Ramos (cell line): Measurements from ENCODE around the gene FOXJ1.

Experiments
- in situ Hi-C: fragments of 300-500 bp; cut with MboI; formaldehyde crosslinking; loops from one replicate; pipeline ENCODE4 v1.14.3; 2022; ENCODE audit warnings: low sequenced_read_pairs; ENCODE audit not compliant: unreplicated experiment

Gene FOXJ1

DNA sequence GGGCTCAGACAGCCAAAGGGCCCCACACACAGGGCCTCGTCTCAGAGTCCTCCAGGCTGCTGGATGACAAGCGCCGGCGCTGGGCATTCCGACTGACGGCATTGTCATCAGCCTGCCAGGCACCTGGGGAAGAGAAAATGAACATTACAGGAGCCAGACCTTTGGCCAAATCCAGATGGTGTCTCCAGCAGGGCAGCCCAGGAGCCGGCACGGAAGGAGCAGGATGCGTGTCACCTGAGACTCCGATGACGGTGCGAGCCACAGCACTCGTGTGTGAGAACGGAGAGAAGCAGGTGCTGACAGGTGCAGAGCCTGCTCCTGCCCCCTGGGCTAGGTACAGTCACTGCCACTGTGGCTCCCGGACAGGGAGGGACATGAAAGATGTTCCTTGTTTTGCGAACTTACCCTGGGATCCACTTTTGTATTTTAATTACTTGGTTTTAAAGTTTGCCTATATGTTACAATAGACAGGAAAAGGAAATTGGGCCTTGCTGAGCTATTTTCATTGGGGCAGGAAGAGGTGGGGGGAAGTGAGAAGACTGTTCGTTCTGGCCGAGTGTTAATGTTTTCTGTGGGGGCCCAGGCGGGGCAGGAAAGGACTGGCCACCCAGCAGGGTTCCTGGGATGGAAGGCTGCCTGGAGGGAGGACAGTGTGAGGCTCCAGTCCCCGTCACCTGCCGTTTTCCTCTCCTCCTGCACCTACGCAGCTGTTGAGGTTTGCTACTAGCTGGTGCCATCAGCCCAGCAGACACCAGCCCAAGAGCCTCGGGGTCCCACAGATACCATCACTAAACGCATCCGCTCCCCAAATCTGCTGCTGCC lies 4.4 kb upstream of the FOXJ1 start:
- in situ Hi-C loops = no loop called here

GRCh38 chr17:76142585-76143041 lies 1.6 kb upstream of the FOXJ1 start:
- in situ Hi-C loops = no loop called here

GRCh38 chr17:76142039-76142584 lies 1.1 kb upstream of the FOXJ1 start:
- in situ Hi-C loops = no loop called here

DNA sequence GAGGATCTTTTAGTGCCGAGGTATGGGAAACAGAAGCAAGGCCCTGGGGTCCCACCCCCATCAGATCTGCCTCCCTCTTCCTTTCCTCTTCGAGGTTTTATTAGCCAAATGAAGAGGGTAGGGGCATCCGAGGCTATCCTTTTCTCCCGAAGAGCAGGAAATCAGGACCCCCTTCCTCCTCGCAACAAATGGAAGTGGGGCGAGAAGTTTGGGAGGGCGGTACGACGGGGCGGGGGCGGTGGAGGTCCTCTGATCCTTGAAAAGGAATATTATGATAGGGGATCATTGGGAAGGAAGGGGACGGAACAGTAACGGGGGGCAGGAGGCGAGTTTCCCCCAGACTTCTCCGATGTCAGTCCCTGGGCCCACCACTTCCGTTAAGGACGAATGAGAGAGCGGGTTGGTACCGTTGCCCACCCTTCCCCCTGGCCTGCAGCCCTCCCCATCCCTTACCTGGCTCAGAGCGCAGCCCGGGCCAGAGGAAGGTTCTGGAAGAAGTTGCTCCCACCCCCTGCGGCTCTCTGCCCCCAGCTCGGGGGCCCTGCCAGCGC lies 309 bp downstream of the FOXJ1 start:
- in situ Hi-C loops = no loop called here

DNA sequence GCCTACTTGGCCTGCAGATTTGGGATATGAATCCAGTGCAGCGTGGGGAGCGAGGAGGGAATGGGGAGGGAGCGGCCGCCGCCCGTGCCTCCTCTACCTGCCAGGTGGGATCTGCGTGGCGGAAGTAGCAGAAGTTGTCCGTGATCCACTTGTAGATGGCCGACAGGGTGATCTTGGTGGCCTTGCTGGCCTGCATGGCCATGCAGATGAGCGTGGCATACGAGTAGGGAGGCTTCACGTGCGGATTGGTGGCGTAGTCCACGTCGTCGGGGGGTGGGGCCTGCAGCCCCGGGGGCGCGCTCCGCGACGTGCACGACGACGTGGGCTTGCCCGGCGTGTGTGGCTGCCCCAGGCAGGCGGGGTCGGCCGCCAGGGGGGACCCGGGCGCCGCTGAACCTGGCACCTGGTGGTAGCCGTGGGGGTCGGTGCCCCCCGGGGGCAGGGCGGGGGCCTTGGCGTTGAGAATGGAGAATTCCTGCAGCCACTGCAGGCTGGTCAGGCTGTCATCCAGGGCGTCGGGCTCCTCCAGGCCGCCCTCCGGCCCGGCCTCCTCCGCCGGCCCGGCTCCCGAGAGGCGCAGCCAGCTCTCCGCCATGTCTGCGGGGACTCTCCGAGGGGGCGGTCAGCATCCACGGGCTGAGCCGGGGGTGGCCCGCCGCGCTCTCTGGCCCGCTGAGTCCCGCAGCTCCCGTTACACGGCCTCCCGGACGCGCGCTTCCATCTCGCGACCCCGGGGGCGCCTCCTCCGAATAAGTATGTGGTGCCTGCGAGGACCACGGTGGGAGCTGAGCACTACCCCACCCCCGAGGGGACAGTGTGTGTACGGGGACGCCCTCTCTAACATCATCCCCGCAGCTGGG lies 1.0 kb downstream of the FOXJ1 start:
- in situ Hi-C loops = no loop called here

DNA sequence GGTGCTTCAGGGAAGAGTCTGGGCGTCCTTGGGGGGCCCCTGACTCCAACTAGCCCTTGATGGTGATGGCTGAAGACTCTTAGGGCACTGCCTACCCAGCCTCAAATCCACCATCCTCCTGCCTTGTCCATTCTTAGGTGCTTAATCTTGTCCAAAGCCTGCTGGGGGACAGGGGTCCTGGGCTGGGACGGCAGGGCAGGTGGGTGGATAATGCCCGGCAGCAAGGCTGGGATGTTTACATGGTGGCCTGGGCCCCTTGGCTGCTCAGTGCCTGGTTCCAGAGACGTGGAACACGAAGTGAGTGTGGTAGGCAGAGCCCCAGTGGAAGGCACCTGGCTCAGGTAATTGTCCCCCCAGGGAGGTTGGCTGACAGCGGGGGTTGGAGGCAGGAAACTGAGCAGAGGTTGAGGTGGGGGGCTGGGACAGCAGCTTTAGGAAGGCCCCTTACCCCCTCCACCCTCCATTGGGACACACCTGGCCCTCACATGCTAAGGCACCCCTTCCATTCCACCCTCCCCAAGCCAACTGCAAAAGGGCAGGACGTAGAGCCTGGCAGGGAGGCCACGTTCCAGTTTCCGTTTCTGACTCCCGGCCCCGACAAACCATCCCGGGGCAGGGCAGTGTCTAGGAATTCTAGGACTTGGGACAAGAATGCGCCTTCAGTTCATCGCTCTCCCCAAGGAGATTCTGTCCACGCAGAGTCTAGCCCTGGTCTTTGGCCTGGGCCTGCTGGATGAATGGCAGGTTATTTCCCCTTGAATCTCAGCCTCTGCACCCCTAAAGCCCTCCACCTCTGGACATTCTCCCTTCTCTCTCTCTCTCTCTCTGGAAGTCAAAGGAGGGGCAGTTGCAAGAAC lies 1.9 kb downstream of the FOXJ1 start:
- in situ Hi-C loops = no loop called here

GRCh38 chr17:76138234-76138895 lies 2.7 kb downstream of the FOXJ1 start:
- in situ Hi-C loops = no loop called here

- in situ Hi-C loops = no loop called here
Measured at GRCh38 chr17:76137351-76138233, 3.5 kb downstream of the FOXJ1 start.

DNA sequence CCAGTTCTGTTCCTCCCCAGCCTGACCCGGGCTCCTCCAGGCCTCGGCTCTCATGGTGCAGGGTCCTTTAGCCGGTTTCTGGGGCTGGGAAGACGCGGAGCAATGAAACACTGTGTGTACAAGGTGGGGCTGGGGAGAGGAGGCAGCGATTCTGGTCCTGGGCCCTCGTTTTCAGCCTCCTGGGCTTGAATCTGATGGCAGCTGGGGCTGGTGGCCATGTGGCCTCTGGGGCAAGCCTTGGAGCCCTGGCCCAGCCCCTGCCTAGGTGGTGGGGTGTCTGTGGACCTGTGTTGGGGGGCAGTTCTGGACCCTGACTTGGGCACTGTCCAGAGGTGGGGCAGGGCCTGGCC lies 4.1 kb downstream of the FOXJ1 start:
- in situ Hi-C loops = no loop called here

DNA sequence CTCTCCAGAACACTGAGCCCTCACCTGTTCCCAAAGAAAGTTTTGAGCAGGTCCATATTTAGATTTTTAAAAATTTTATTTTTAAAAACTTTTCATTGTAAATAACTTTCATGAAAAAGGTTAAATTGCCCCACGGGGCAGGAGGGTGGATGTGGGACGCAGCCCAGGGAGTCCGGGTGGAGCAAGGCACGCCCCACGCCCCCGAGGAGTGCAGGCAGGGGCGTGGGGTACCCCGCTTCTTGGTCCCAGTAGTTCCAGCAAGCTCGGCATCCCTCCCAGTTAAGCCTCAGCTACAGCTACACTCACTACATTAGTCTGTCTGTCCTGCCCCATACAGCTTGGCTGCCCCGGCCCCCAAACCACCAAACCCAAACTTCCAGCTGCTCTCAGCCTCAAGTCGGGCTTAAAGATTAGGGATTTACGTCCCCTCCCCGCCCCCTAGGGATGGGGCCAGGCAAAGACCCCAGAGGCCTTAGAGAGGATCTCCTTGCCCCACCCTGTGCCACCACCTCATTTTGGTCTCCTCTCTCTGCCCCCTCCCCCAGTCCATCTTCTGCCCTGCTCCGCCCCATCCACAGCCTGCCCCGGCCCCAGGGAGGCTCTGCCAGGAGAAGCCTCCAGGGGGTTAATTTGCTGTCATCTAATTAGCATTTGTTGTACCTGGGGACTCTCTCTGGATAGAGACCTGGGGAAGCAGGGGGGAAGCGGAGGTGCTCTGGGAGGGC lies 4.6 kb downstream of the FOXJ1 start:
- in situ Hi-C loops = no loop called here

DNA sequence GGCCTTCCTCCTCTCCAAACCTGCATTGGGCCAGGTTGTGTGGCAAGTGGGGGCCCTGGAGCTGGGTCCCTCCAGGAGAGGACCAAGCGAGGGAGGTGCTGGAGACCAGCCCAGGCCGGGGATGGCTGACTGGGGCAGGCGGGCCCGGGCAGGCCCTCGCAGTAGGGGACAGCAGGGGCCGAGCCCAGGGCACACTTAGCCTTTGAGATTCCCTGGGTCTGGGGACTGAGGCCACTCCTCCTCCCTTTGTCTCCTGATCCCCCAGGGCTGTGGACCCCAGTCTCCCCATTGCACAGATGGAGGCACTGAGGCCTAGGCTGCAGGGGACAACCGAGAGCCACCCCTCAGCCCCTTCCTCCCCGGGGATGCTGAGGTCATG lies 5.2 kb downstream of the FOXJ1 start:
- in situ Hi-C loops = no loop called here

GRCh38 chr17:76134911-76135809 lies 5.9 kb downstream of the FOXJ1 start:
- in situ Hi-C loops = no loop called here

DNA sequence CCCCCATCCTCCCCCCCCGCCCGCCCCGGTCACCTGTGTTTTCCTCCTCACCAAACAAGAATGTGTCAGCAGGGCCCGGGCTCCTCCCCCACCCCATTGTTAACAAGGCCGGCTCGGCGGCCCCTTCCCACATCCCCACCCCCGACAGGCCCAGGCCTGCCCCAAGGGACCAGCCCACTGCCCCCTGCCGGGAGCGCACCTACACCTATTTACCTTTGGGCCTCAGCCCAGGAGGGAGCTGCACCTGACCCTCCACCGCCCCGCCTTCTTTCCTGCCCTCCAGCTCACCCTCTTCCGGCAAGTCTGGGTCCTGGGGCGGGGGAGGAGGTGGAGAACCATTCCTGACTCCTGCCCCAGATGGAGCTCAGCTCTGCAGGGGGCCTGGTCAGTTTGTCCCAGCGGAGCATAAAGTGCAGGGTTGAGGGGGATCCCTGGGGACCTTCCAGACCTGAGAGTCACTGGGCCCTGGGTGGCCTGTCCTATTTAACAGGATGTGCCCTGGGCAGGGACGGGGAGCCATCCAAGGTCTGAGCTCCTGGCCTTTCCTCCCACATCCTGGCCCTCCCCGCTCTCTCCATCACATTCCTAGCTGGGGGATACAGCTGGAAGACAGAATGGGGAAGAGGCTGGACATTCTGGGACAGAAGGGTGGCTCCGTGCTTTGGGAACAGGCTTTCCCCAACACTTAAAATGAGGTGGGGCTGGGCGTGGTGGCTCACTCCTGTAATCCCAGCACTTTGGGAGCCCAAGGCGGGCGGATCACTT lies 8.3 kb downstream of the FOXJ1 start:
- in situ Hi-C loops = no loop called here

GRCh38 chr17:76131692-76132573 lies 9.1 kb downstream of the FOXJ1 start:
- in situ Hi-C loops = no loop called here

DNA sequence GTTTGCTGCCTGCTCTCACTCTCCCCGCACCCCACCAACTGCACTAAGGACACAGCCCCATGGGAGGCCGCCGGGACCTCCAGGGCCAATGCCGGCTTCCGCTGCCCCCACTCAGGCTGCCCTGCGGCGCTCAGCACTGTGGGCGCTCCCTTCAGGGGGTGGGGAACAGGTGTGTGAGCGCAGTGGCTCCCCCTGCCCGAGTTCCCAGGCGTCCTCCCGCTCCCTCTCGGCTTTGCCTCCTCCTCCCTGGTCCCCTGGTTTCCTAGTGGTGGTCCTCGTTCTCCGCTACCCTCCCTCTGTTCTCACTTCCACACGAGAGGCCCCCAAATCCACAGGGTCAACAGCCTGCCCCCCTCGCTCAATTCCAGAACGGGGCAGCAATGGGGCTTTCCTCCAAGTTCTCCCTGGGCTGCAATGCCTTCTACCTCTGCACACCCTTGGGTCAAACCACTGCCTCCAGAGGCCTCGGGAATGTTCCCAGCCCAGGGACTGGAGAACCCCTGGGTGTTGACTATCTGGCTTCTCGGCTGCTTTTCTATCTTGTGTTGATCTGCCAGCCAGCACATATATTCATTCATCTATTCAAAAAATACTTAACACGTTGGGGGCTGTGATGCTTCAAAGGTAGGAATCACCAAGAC lies 9.9 kb downstream of the FOXJ1 start:
- in situ Hi-C loops = no loop called here
